Measurements from ENCODE around the gene FZD10.

FZD10 gene

DNA sequence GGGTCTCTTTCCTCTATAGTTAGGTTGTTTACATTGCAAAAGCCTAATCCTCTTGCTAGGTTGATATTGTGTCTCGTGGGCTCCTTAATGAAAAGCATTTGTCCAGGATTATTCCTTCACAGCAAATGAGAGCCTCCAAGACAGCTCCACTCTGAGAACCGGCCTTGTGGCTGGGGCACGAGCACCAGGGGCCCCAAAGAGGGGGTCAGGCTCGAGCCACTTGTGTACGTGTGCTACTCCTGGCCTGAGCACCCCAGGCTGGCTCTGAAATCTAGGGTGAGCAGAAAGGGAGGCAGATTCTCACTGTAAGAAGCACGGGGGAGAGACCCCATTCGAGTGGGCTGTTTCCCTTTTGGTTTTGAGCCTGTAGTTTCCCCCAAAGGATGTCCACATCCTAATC, 45.0 kb upstream of the FZD10 start:
- Histone ChIP-seq H3K9me2 (ENCODE audit: low read depth, low read length) (no peaks in the 10 kb centered on the region), H3K4me3 (ENCODE audit: low read depth, low read length, poor library complexity, severe bottlenecking) (no peak overlapping the region), H3K4me1 (ENCODE audit: insufficient read depth, low read length, severe bottlenecking) (no peaks in the 10 kb centered on the region), H3K4me2 (ENCODE audit: low read length) (no peak overlapping the region), H3F3A (ENCODE audit: insufficient read depth, low read length) (no peaks in the 10 kb centered on the region), H2AFZ (ENCODE audit: low read length) (no peak overlapping the region), H3K36me3 (ENCODE audit: insufficient read depth, low read length) (no peaks in the 10 kb centered on the region), H3K9me3 (ENCODE audit: low read length) (no peaks in the 10 kb centered on the region), H3K9ac (ENCODE audit: low read length) (no peak overlapping the region), H3K79me2 (ENCODE audit: insufficient read depth, low read length) (no peaks in the 10 kb centered on the region), H4K20me1 (ENCODE audit: insufficient read depth, low read length) (no peaks in the 10 kb centered on the region), H3K27me3 (ENCODE audit: insufficient read depth, low read length) (0 out of 2 replicates have a peak, but pooled peaks cover 5% of the 10 kb centered on the region), H3K27ac (ENCODE audit: low read depth, low read length, poor library complexity, severe bottlenecking) (no peak overlapping the region)
- no peak for TF ChIP-seq CTCF (IDR thresholded peaks at IDR 0.05; ENCODE audit: low read length)

- no peak overlapping the region for H3K4me3 ChIP-seq (ENCODE audit: low read depth, low read length, poor library complexity, severe bottlenecking)
- H2AFZ ChIP-seq (ENCODE audit: low read length) = no peak overlapping the region
- no peaks in the 10 kb centered on the region for H3F3A ChIP-seq (ENCODE audit: insufficient read depth, low read length)
- H3K4me1 ChIP-seq (ENCODE audit: insufficient read depth, low read length, severe bottlenecking) = no peaks in the 10 kb centered on the region
- no peak for TF ChIP-seq EZH2 (IDR thresholded peaks at IDR 0.05; ENCODE audit: borderline replicate concordance, low read length)
- no peak for TF ChIP-seq CTCF (IDR thresholded peaks at IDR 0.05; ENCODE audit: low read length)
- H3K9ac ChIP-seq (ENCODE audit: low read length) = no peak overlapping the region
- H3K27me3 ChIP-seq (ENCODE audit: insufficient read depth, low read length) = 0 out of 2 replicates have a peak, but pooled peaks cover 5% of the 10 kb centered on the region
- H3K36me3 ChIP-seq (ENCODE audit: insufficient read depth, low read length) = no peaks in the 10 kb centered on the region
- H4K20me1 ChIP-seq (ENCODE audit: insufficient read depth, low read length) = no peaks in the 10 kb centered on the region
- no peaks in the 10 kb centered on the region for H3K9me3 ChIP-seq (ENCODE audit: low read length)
- H3K27ac ChIP-seq (ENCODE audit: low read depth, low read length, poor library complexity, severe bottlenecking) = no peak overlapping the region
- H3K9me2 ChIP-seq (ENCODE audit: low read depth, low read length) = no peaks in the 10 kb centered on the region
- H3K4me2 ChIP-seq (ENCODE audit: low read length) = no peak overlapping the region
- H3K79me2 ChIP-seq (ENCODE audit: insufficient read depth, low read length) = no peaks in the 10 kb centered on the region
Measured at GRCh38 chr12:130117701-130118100, 44.6 kb upstream of the FZD10 start.

GRCh38 chr12:130118181-130118580, 44.1 kb upstream of the FZD10 start:
- Histone ChIP-seq H3K36me3 (ENCODE audit: insufficient read depth, low read length) (no peaks in the 10 kb centered on the region), H3K4me1 (ENCODE audit: insufficient read depth, low read length, severe bottlenecking) (no peaks in the 10 kb centered on the region), H2AFZ (ENCODE audit: low read length) (no peak overlapping the region), H3K27ac (ENCODE audit: low read depth, low read length, poor library complexity, severe bottlenecking) (no peak overlapping the region), H3K4me3 (ENCODE audit: low read depth, low read length, poor library complexity, severe bottlenecking) (no peak overlapping the region), H3F3A (ENCODE audit: insufficient read depth, low read length) (no peaks in the 10 kb centered on the region), H3K9ac (ENCODE audit: low read length) (no peak overlapping the region), H3K4me2 (ENCODE audit: low read length) (no peak overlapping the region), H3K9me3 (ENCODE audit: low read length) (no peaks in the 10 kb centered on the region), H3K9me2 (ENCODE audit: low read depth, low read length) (no peaks in the 10 kb centered on the region), H3K79me2 (ENCODE audit: insufficient read depth, low read length) (no peaks in the 10 kb centered on the region), H4K20me1 (ENCODE audit: insufficient read depth, low read length) (no peaks in the 10 kb centered on the region), H3K27me3 (ENCODE audit: insufficient read depth, low read length) (0 out of 2 replicates have a peak, but pooled peaks cover 5% of the 10 kb centered on the region)
- TF ChIP-seq EZH2 (IDR thresholded peaks at IDR 0.05; ENCODE audit: borderline replicate concordance, low read length) = no peak

GRCh38 chr12:130119241-130119861, 42.9 kb upstream of the FZD10 start:
- Histone ChIP-seq H3K9ac (ENCODE audit: low read length) (no peak overlapping the region), H3K4me2 (ENCODE audit: low read length) (no peak overlapping the region), H3K9me2 (ENCODE audit: low read depth, low read length) (no peaks in the 10 kb centered on the region), H3K27me3 (ENCODE audit: insufficient read depth, low read length) (peaks cover 5% of the 10 kb centered on the region; the same call in 1 of the 2 replicates), H3K4me1 (ENCODE audit: insufficient read depth, low read length, severe bottlenecking) (no peaks in the 10 kb centered on the region), H4K20me1 (ENCODE audit: insufficient read depth, low read length) (no peaks in the 10 kb centered on the region), H3K27ac (ENCODE audit: low read depth, low read length, poor library complexity, severe bottlenecking) (no peak overlapping the region), H3F3A (ENCODE audit: insufficient read depth, low read length) (no peaks in the 10 kb centered on the region), H3K36me3 (ENCODE audit: insufficient read depth, low read length) (no peaks in the 10 kb centered on the region), H3K4me3 (ENCODE audit: low read depth, low read length, poor library complexity, severe bottlenecking) (no peak overlapping the region), H3K79me2 (ENCODE audit: insufficient read depth, low read length) (no peaks in the 10 kb centered on the region), H3K9me3 (ENCODE audit: low read length) (no peaks in the 10 kb centered on the region), H2AFZ (ENCODE audit: low read length) (no peak overlapping the region)
- TF ChIP-seq EZH2 (IDR thresholded peaks at IDR 0.05; ENCODE audit: borderline replicate concordance, low read length) (no peak), CTCF (IDR thresholded peaks at IDR 0.05; ENCODE audit: low read length) (no peak)

All from OCI-LY1 (cell line).